SK-N-MC (cell line): ENCODE data around the gene CLASRP.

ENCODE experiments used
- DNase-seq: peaks from one replicate; pipeline ENCODE4 v3.0.0-alpha.2; 2011; ENCODE audit warnings: low read depth, low spot score
- H3K27ac ChIP-seq: fragments of 200-600 bp; sonication (generic); 2 replicates; pipeline ENCODE4 v1.5.1; 2016; ENCODE audit warnings: mixed run types
- H3K36me3 ChIP-seq: fragments of 200-600 bp; sonication (generic); 2 replicates; pipeline ENCODE4 v1.6.1; 2017; ENCODE audit warnings: antibody characterized with exemption, low read length, mixed read lengths; ENCODE audit not compliant: insufficient read depth
- H3K4me3 ChIP-seq: fragments of 200-600 bp; sonication (generic); 2 replicates; pipeline ENCODE4 v1.5.1; 2016
- H3K9ac ChIP-seq: fragments of 200-600 bp; sonication (generic); 2 replicates; pipeline ENCODE4 v1.8.0; 2017; ENCODE audit warnings: mixed run types, mixed read lengths; ENCODE audit not compliant: insufficient read length
- H3K9me3 ChIP-seq: fragments of 200-600 bp; sonication (generic); 2 replicates; pipeline ENCODE4 v1.6.1; 2017; ENCODE audit warnings: low read depth, mild to moderate bottlenecking, antibody characterized with exemption, low read length, moderate library complexity, mixed read lengths
- EZH2 ChIP-seq: fragments of 200-600 bp; sonication (generic); IDR thresholded peaks from one replicate; pipeline ENCODE4 v1.6.1; 2017; ENCODE audit warnings: antibody characterized with exemption
- FOXP2 ChIP-seq: optimal IDR thresholded peaks from 2 replicates; pipeline ENCODE3; 2011; ENCODE audit warnings: mild to moderate bottlenecking, moderate library complexity; ENCODE audit not compliant: insufficient read depth; ENCODE audit errors: extremely low read length, control extremely low read depth
- POLR2AphosphoS5 ChIP-seq: IDR thresholded peaks from 2 replicates; pipeline ENCODE4 v1.6.1; 2012; ENCODE audit warnings: mild to moderate bottlenecking, low read depth, low read length, borderline replicate concordance

Gene CLASRP

GRCh38 chr19:45001087-45001739 lies 37.6 kb upstream of the CLASRP start, which contains the start of gene RELB:
Gene RELB, plus strand, starts transcription at chr19:45001464. Its CDS starts 116 bp downstream, at chr19:45001580.
- no peak for TF ChIP-seq FOXP2
- no peak for TF ChIP-seq POLR2AphosphoS5
- no peak for TF ChIP-seq EZH2
- DNase-seq, result no peak
- Histone ChIP-seq H3K9me3 (no peaks in the 10 kb centered on the region), H3K4me3 (peak within 1 kb of the TSS; percentile 86), H3K27ac (peak within 1 kb of the TSS; percentile 42; the same call in 1 of the 2 replicates), H3K36me3 (no peaks in the 10 kb centered on the region), H3K9ac (peak within 1 kb of the TSS; percentile 59)

DNA sequence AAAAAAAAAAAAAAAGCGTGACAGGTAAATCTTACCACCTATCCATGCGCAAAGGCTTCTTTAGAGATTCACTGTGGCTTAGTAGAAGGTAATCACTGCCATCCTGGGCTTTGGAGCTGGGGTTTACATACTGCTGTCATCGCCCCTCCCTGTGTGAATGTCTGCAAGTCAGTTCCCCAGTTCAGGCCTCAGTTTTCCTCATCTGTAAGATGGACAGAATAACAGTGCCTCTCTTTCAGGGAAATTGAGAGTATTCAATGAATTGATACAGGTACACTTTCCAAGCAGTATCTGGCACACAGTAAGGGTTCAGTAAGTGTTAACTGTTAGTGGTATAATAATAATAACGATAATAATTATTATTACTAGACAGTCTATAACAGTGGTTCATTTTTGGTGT lies 35.4 kb upstream of the CLASRP start:
- Histone ChIP-seq H3K9ac (no peak overlapping the region), H3K4me3 (no peak overlapping the region), H3K36me3 (no peaks in the 10 kb centered on the region), H3K9me3 (no peaks in the 10 kb centered on the region), H3K27ac (no peak overlapping the region)
- TF ChIP-seq POLR2AphosphoS5 (no peak), EZH2 (no peak), FOXP2 (no peak)
- DNase-seq, result no peak

DNA sequence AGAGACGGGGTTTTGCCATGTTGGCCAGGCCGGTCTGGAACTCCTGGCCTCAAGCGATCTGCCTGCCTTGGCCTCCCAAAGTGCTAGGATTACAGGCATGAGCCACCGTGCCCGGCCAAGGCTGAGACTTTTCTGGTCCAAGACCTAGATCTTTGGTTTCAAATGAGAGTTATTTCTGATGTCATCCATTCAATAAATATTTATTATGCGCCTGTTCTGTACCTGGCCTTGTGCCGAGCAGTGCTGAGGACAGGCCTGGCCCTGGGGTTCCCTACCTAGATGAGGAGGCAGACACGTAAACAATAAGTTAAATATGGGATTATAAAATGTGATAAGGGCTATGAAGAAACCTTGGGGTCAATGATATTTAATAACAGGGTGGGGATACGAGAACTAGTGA lies 33.1 kb upstream of the CLASRP start:
- TF ChIP-seq EZH2 (no peak), FOXP2 (no peak), POLR2AphosphoS5 (no peak)
- no peak overlapping the region for H3K9ac ChIP-seq
- H3K36me3 ChIP-seq, result no peaks in the 10 kb centered on the region
- no peaks in the 10 kb centered on the region for H3K9me3 ChIP-seq
- no peak overlapping the region for H3K27ac ChIP-seq
- no peak overlapping the region for H3K4me3 ChIP-seq
- no peak for DNase-seq

GRCh38 chr19:45008552-45008951 lies 30.3 kb upstream of the CLASRP start:
- H3K36me3 ChIP-seq, result no peaks in the 10 kb centered on the region
- no peak overlapping the region for H3K27ac ChIP-seq
- H3K9me3 ChIP-seq, result no peaks in the 10 kb centered on the region
- H3K9ac ChIP-seq, result no peak overlapping the region
- no peak overlapping the region for H3K4me3 ChIP-seq
- TF ChIP-seq EZH2, result no peak
- no peak for TF ChIP-seq FOXP2
- no peak for TF ChIP-seq POLR2AphosphoS5
- DNase-seq, result no peak

- DNase-seq, result no peak
- H3K36me3 ChIP-seq, result no peaks in the 10 kb centered on the region
- H3K9me3 ChIP-seq, result no peaks in the 10 kb centered on the region
- TF ChIP-seq POLR2AphosphoS5, result no peak
- TF ChIP-seq FOXP2, result no peak
- TF ChIP-seq EZH2, result no peak
- H3K9ac ChIP-seq, result no peak overlapping the region
- H3K4me3 ChIP-seq, result no peak overlapping the region
- H3K27ac ChIP-seq, result no peak overlapping the region
These were observed 29.1 kb upstream of the CLASRP start for GRCh38 chr19:45009625-45010255.

DNA sequence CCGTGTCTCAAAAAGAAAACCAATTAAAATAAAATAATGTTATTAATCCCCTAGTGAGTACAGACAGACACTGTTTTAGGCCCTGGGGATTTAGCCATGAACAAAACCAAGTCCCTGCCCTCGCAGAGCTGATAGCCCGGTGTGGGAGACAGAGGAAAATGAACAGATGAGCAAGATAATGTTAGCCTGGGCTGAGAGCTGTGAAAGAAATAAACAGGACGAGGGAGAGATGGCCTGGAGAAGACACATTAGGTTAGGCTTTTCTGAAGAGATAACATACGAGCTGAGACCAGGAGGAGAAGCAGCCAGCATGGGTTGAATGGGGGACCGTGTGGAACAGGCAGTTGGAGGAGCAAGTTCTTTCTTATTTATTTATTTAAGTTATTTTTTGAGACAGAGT lies 28.5 kb upstream of the CLASRP start:
- no peak for TF ChIP-seq POLR2AphosphoS5
- no peak for TF ChIP-seq EZH2
- TF ChIP-seq FOXP2, result no peak
- no peak overlapping the region for H3K27ac ChIP-seq
- H3K36me3 ChIP-seq, result no peaks in the 10 kb centered on the region
- no peak for DNase-seq
- no peak overlapping the region for H3K4me3 ChIP-seq
- H3K9ac ChIP-seq, result no peak overlapping the region
- H3K9me3 ChIP-seq, result no peaks in the 10 kb centered on the region

DNA sequence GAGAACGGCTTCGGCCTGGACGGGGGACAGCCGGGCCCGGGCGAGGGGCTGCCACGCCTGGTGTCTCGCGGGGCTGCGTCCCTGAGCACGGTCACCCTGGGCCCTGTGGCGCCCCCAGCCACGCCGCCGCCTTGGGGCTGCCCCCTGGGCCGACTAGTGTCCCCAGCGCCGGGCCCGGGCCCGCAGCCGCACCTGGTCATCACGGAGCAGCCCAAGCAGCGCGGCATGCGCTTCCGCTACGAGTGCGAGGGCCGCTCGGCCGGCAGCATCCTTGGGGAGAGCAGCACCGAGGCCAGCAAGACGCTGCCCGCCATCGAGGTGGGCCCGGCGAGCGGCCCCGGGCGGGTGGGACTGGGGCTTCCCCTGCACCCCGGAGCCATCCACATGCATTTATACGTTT lies 26.9 kb upstream of the CLASRP start:
- Histone ChIP-seq H3K36me3 (no peaks in the 10 kb centered on the region), H3K9ac (no peak overlapping the region), H3K9me3 (no peaks in the 10 kb centered on the region), H3K4me3 (no peak overlapping the region), H3K27ac (no peak overlapping the region)
- TF ChIP-seq POLR2AphosphoS5, result no peak
- no peak for TF ChIP-seq EZH2
- no peak for TF ChIP-seq FOXP2
- DNase-seq, result no peak

DNA sequence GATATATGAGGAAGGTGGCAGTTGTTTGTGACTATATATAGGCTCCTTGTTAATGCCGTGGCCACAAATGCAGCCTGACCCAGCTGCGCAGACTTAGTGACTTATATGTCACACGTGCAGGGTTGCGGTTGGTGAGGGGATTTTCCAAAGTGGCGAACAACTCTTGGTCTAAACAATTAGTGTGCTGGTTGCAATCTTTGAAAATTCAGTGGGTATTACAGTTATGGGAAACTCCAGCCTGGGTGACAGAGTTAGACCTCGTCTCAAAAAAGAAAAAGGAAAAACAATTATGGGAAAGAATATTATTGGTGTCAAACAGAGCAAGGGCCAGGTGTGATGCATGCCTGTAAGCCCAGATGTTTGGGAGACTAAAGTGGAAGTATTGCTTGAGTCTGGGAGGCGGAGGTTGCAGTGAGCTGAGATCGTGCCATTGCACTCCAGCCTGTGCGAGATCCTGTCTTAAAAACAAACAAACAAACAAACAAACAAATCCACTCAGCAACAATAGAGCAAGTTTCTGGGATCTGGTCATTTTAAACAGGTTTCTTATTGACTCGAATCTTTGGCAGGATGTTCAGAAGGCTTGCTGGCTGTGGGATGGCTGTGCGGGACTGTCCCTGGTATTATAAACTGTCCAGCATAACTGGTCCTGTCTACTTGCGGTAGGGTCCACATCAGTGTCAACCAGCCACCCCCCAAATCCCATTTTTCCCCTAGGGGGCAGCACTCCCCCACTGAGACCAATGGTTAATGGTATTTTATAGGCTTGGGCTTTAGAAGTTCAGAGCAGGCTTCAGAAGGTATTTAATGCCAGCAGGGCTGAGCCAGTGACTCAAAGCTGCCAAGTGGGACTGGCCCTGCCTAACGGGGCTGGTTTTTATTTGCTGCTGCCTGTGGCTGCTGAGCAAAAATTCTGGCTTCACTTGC lies 22.2 kb upstream of the CLASRP start:
- Histone ChIP-seq H3K36me3 (no peaks in the 10 kb centered on the region), H3K9ac (no peak overlapping the region), H3K4me3 (no peak overlapping the region), H3K27ac (no peak overlapping the region), H3K9me3 (no peaks in the 10 kb centered on the region)
- TF ChIP-seq FOXP2 (no peak), POLR2AphosphoS5 (no peak), EZH2 (no peak)
- no peak for DNase-seq
